Activated T-cell treated with anti-CD3 and anti-CD28 coated beads, Interleukin-2, amount 50 U/mL, for 72 hours (primary cell): Measurements from ENCODE around the gene WDFY1. TPM values are rescaled to one million over a fixed set of nuclear protein-coding genes. Genes with fewer than 3 reads are reported as not detected.
"Not testable (repeated sequence)": the region's sequence is repeated elsewhere in the genome, so short reads cannot be mapped to it uniquely, and the experiment has no call there.

Experiments used
- ATAC-seq, 2 donors: fragments of 150-1000 bp; cut with Tn5 transposase; replicated peaks in 1 of 2; 2 replicates each; pipeline ENCODE4 v1.10.0; 2021; ENCODE audit warnings: moderate library complexity in 2 of 2, mild to moderate bottlenecking in 1 of 2
- DNase-seq, 2 donors: peaks; one replicate each; pipeline ENCODE4 v3.0.0; 2021 to 2022; ENCODE audit warnings: mixed read lengths in 1 of 2
- H3K27ac Mint-ChIP-seq: one replicate; pipeline ENCODE4 v1.8.0; 2022; ENCODE audit warnings: mild to moderate bottlenecking, moderate library complexity, mixed read lengths
- H3K27me3 Mint-ChIP-seq: one replicate; pipeline ENCODE4 v1.8.0; 2022; ENCODE audit warnings: low read depth, mixed read lengths
- H3K36me3 Mint-ChIP-seq, 2 donors: one replicate each; pipeline ENCODE4 v1.8.0; 2022; ENCODE audit warnings: mixed read lengths in 2 of 2, mild to moderate bottlenecking in 1 of 2; ENCODE audit not compliant: insufficient read depth in 2 of 2
- H3K4me1 Mint-ChIP-seq: one replicate; pipeline ENCODE4 v1.8.0; 2022; ENCODE audit warnings: low read depth, mixed read lengths
- H3K4me3 Mint-ChIP-seq, 2 donors: one replicate each; pipeline ENCODE4 v1.8.0; 2022; ENCODE audit warnings: mild to moderate bottlenecking in 2 of 2, mixed read lengths in 2 of 2, moderate library complexity in 2 of 2
- H3K9me3 Mint-ChIP-seq, 2 donors: one replicate each; pipeline ENCODE4 v1.8.0; 2022; ENCODE audit warnings: mixed read lengths in 2 of 2
- total RNA-seq, 2 donors: library from RNA; stranded (reverse); gene quantifications; one replicate each; pipeline ENCODE4 v1.2.3, GENCODE V29; 2022

WDFY1 gene
- total RNA-seq, 2 donors from 2014 or later: 57.4 to 61.7 TPM

GRCh38 chr2:223950448-223951347 lies 5.6 kb upstream of the WDFY1 start:
- Mint-ChIP-seq H3K4me3 (peak overlapping the region; percentile 31 to 64), H3K27ac (peak overlapping the region; percentile 91), H3K4me1 (peaks cover 75% of the 10 kb centered on the region), H3K36me3 (peaks cover 0 to 1% of the 10 kb centered on the region in 2 donors), H3K9me3 (no peaks in the 10 kb centered on the region), H3K27me3 (no peaks in the 10 kb centered on the region)
- ATAC-seq: peak; percentile 40 to 46
- no peak for DNase-seq

DNA sequence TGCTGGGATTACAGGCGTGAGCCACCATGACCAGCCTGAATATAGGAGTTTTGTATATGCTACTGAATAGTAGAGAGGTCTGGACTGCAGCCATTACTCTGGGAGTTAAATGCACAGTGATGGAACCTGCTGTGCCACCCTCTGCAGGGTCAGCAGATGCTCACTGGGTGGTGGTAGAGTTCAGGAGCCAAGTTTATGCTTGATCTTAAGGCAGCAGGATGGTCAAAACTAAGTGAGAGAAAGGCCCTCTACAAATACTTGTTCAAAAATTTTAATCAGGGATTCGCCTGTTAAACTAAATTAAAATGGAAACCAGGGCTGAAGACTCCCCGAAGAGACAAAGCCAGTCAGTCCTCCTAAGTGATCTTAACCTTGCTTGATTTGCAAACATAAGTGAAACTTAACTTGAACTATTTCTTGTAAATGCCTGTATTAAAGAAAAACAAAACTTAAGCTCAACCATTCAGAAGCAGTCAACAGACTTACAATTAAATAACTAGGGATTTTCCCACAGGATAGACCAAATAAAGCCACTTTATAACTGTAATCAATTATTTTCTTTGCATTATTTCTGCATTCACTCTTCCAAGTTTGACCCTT lies 4.2 kb upstream of the WDFY1 start:
- ATAC-seq: peak in 1 of 2 donors; percentile 29
- peaks cover 70% of the 10 kb centered on the region for H3K4me1 Mint-ChIP-seq
- peak overlapping the region; percentile 91 for H3K27ac Mint-ChIP-seq
- peaks cover 1 to 2% of the 10 kb centered on the region in 2 donors for H3K36me3 Mint-ChIP-seq
- peak overlapping the region in 1 of 2 donors; percentile 33 for H3K4me3 Mint-ChIP-seq
- no peaks in the 10 kb centered on the region for H3K9me3 Mint-ChIP-seq
- no peaks in the 10 kb centered on the region for H3K27me3 Mint-ChIP-seq
- no peak for DNase-seq

DNA sequence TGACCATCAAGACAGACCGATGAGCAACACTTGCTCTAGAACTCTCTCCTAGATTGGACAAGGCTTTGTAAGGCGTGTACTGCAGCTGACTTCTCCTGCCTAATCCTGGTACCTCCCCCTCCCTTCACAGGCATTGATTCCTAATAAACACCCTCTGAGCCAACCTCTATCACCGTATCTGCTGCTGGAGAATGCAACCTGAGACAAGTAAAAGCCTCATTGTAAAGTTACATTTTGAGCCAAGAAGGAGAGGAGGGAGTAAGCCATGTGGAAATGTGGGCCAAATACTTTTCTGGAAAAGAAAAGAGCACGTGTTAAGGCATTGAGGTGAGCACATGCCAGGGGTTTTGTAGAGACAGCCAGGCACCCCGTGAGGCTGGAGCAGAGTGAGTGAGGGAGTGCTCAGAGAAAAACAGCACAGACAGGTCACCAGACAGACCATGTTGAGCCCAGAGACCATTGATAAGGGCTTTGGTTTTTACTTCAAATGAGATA lies 2.6 kb upstream of the WDFY1 start:
- peaks cover 76% of the 10 kb centered on the region for H3K4me1 Mint-ChIP-seq
- DNase-seq (no peak), ATAC-seq (no peak)
- no peaks in the 10 kb centered on the region for H3K27me3 Mint-ChIP-seq
- H3K27ac Mint-ChIP-seq: peak overlapping the region; percentile 26
- no peaks in the 10 kb centered on the region for H3K9me3 Mint-ChIP-seq
- peaks cover 5 to 10% of the 10 kb centered on the region in 2 donors for H3K36me3 Mint-ChIP-seq
- H3K4me3 Mint-ChIP-seq: no peak overlapping the region

DNA sequence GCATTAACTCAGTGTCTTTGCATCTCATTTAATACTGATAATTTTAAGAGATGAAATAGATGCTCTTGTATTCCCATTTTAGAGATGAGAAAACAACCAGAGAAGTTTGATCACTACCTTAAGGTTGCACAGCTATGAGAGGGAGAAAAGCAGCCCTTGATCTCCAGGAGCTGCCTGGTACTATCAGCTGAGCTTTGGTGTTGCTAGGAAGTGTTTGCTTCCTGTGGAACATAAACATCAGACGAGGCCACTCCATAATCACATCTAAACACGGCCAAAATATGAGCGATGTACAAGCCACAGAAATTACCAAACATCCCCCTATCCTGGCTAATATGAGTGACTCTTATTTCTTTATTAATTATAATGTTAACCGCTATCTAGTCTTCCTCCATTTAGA lies 620 bp upstream of the WDFY1 start:
- peak overlapping the region; percentile 17 for H3K27ac Mint-ChIP-seq

DNA sequence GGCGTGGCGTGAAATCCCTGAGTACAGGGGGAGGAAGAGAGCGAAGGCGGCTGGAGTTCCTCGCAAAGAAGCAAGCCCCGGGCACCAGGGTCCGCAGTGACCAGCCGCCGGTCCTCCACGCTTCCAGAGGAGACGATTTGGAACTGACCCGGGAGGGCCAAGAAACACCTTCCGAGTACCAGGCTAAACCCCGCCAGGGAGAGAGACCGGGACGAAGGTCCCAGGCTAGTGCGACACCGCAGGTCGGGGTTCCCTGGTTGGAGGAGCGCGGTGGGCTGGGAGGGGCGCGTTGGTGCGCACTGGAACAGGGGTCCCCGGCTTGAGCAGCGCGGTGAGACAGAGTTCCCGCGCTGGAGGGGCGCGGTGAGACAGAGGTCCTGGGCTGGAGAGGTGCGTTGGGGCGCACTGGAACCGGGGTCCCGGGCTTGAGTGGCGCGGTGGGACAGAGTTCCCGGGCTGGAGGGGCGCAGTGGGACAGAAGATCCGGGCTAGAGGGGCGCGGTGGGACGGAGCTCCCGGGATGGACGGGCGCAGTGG lies 901 bp downstream of the WDFY1 start:
- Mint-ChIP-seq H3K4me3 (peak overlapping the region; percentile 88 to 95), H3K9me3 (peaks cover 3 to 7% of the 10 kb centered on the region in 2 donors), H3K27ac (peak overlapping the region; percentile 92), H3K27me3 (no peaks in the 10 kb centered on the region), H3K4me1 (peaks cover 75% of the 10 kb centered on the region), H3K36me3 (peaks cover 17 to 22% of the 10 kb centered on the region in 2 donors)
- ATAC-seq (no peak), DNase-seq (peak in 1 of 2 donors; percentile 43)

More for the DNA sequence above, 620 bp upstream of the WDFY1 start:
- Mint-ChIP-seq H3K36me3 (peaks cover 10 to 15% of the 10 kb centered on the region in 2 donors), H3K4me3 (peak overlapping the region; percentile 88 to 95), H3K27me3 (no peaks in the 10 kb centered on the region), H3K4me1 (peaks cover 82% of the 10 kb centered on the region), H3K9me3 (peaks cover 0 to 3% of the 10 kb centered on the region in 2 donors)
- no peak for ATAC-seq
- no peak for DNase-seq

DNA sequence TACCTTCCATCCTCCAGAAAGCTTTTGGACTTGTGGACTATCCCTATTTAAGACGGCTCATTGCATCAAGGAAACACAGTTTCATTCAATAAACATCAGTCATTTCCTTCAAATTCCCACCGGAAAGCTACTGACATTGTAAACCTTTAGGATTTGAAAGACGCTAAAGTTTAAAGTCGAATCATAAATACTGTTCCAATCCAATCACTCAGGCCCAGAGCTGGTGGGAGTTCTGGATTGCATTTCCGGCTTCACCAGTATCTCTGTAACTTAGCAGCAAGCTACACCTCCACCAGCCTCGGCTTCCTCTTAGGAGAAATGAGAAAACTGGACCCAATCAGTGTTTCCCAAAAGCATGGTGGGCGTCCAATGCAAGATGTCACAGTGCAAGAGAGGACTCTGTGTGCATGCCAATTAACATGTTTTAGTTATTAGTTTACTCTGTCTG lies 1.6 kb downstream of the WDFY1 start:
- ATAC-seq (no peak), DNase-seq (no peak)
- Mint-ChIP-seq H3K27me3 (no peaks in the 10 kb centered on the region), H3K9me3 (peaks cover 4 to 7% of the 10 kb centered on the region in 2 donors), H3K27ac (peak overlapping the region; percentile 92), H3K4me3 (peak overlapping the region; percentile 88 to 95), H3K4me1 (peaks cover 75% of the 10 kb centered on the region), H3K36me3 (peaks cover 22 to 27% of the 10 kb centered on the region in 2 donors)

- H3K4me1 Mint-ChIP-seq: peaks cover 73% of the 10 kb centered on the region
- H3K27me3 Mint-ChIP-seq: no peaks in the 10 kb centered on the region
- no peak for ATAC-seq
- no peak for DNase-seq
- H3K27ac Mint-ChIP-seq: peak overlapping the region; percentile 67
- peaks cover 25 to 27% of the 10 kb centered on the region in 2 donors for H3K36me3 Mint-ChIP-seq
- peak overlapping the region; percentile 88 to 95 for H3K4me3 Mint-ChIP-seq
- H3K9me3 Mint-ChIP-seq: peaks cover 4 to 7% of the 10 kb centered on the region in 2 donors
These were observed 2.0 kb downstream of the WDFY1 start for GRCh38 chr2:223943135-223943534.

- ATAC-seq (peak; percentile 85 to 89), DNase-seq (peak; percentile 84 to 89)
- peaks cover 25 to 28% of the 10 kb centered on the region in 2 donors for H3K36me3 Mint-ChIP-seq
- peaks cover 74% of the 10 kb centered on the region for H3K4me1 Mint-ChIP-seq
- H3K4me3 Mint-ChIP-seq: peak overlapping the region; percentile 69 to 91
- H3K9me3 Mint-ChIP-seq: peaks cover 4 to 7% of the 10 kb centered on the region in 2 donors
- H3K27ac Mint-ChIP-seq: peak overlapping the region; percentile 53
- no peaks in the 10 kb centered on the region for H3K27me3 Mint-ChIP-seq
These were observed 3.4 kb downstream of the WDFY1 start for GRCh38 chr2:223941579-223942277.

- DNase-seq, H3K9me3 Mint-ChIP-seq, ATAC-seq, H3K27me3 Mint-ChIP-seq: not testable (repeated sequence)
- peaks cover 25 to 33% of the 10 kb centered on the region in 2 donors for H3K36me3 Mint-ChIP-seq
- peaks cover 80% of the 10 kb centered on the region for H3K4me1 Mint-ChIP-seq
- peak overlapping the region; percentile 80 for H3K27ac Mint-ChIP-seq
- peak overlapping the region; percentile 38 to 61 for H3K4me3 Mint-ChIP-seq
These were observed 5.7 kb downstream of the WDFY1 start for GRCh38 chr2:223939438-223939837.

DNA sequence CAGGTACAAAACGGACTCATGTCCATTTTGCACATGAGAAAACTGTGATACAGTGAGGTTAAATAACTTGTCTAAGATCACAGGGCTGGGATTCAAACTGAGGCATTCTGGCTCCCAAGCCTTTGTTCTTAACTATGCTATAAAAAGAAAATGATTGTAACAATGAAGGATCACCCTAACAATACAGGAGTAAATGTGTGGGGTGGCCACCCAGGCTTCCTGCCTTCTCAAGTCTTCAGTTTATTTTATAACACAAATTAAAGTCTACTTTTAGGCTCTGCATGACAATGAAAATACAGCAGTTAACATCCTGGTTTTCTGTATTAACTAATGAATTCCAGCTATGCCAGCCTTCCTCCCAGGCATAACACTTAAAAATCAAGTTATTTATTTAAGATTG lies 7.6 kb downstream of the WDFY1 start:
- peak overlapping the region; percentile 52 to 69 for H3K4me3 Mint-ChIP-seq
- no peak for ATAC-seq

DNA sequence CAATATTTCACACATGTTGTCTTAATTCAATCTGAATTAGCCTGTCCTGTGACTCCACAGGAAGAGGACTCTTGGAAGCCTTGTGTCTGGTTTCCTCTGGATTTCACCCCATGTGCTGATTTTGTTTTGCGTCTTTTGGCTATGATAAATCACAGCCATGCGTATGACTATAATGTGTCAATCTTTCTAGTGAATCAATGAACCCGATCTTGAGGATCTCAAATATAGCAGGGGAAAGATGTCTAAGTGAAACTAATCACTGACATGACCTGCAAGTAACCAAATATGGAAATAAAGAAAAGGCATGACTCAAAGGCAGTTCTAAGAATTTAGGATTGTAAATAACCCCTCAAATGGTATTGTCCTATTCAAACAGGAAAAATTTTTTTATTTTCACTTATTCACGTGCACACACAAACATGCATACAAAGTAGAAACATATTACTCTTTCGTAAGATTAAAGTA lies 8.2 kb downstream of the WDFY1 start:
- H3K27me3 Mint-ChIP-seq: no peaks in the 10 kb centered on the region
- H3K4me3 Mint-ChIP-seq: peak overlapping the region; percentile 52 to 69
- peak overlapping the region; percentile 11 for H3K27ac Mint-ChIP-seq
- peaks cover 78% of the 10 kb centered on the region for H3K4me1 Mint-ChIP-seq
- no peak for DNase-seq
- H3K9me3 Mint-ChIP-seq: peaks cover 4 to 7% of the 10 kb centered on the region in 2 donors
- ATAC-seq: peak; percentile 31 to 43
- H3K36me3 Mint-ChIP-seq: peaks cover 21 to 25% of the 10 kb centered on the region in 2 donors

More for the DNA sequence above, 7.6 kb downstream of the WDFY1 start:
- peaks cover 21 to 25% of the 10 kb centered on the region in 2 donors for H3K36me3 Mint-ChIP-seq
- H3K27ac Mint-ChIP-seq: no peak overlapping the region
- H3K9me3 Mint-ChIP-seq: peaks cover 4 to 7% of the 10 kb centered on the region in 2 donors
- no peak for DNase-seq
- H3K27me3 Mint-ChIP-seq: no peaks in the 10 kb centered on the region
- peaks cover 78% of the 10 kb centered on the region for H3K4me1 Mint-ChIP-seq

- H3K4me1 Mint-ChIP-seq: peaks cover 79% of the 10 kb centered on the region
These were observed 9.5 kb downstream of the WDFY1 start for GRCh38 chr2:223935459-223936125.

More at GRCh38 chr2:223935459-223936125, 9.5 kb downstream of the WDFY1 start:
- ATAC-seq (no peak), DNase-seq (no peak)
- H3K4me3 Mint-ChIP-seq: peak overlapping the region; percentile 10 to 35
- H3K27ac Mint-ChIP-seq: peak overlapping the region; percentile 0
- H3K27me3 Mint-ChIP-seq: no peaks in the 10 kb centered on the region
- H3K36me3 Mint-ChIP-seq: peaks cover 16 to 20% of the 10 kb centered on the region in 2 donors
- peaks cover 4% of the 10 kb centered on the region in 2 donors for H3K9me3 Mint-ChIP-seq
